Measurements from ENCODE around the gene SLC39A9. TPM values are rescaled to one million over a fixed set of nuclear protein-coding genes. Genes with fewer than 3 reads are reported as not detected.

The SLC39A9 gene
- total and polyA plus RNA-seq, 2 of the 4 experiments (the other 2 are of a cell fraction) = 41.4 to 168 TPM

DNA sequence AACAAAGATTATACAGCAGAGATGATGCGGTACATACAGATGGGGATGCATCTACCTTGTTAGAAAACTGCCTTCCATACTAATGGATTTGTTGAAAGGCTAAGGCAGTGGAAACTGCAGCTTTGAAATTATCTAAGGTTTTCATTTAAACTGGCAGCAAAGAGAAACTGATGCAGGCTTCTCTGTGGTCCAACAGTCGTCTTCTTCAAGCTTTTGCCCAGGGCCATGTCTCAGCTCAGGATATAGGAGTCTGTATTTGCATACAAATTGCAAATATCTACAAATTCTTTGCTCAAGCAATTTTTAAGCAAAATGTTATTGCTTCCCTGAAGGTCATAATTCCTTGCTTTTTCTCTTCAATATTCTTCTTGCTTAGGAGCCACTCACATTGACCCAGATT, 34.1 kb upstream of the SLC39A9 start:
- Histone ChIP-seq H3K36me3 (ENCODE audit: control insufficient read depth, insufficient read depth, low read length) (0 out of 2 replicates have a peak, but pooled peaks cover under 1% of the 10 kb centered on the region), H3K4me2 (ENCODE audit: low read depth, low read length) (no peak overlapping the region), H3K9me1 (ENCODE audit: insufficient read depth, low read length) (no peaks in the 10 kb centered on the region), H3K79me1 (ENCODE audit: low read depth in 1 of 2, low read length in 2 of 2) (no peaks in the 10 kb centered on the region), H3K27me3 (ENCODE audit: control insufficient read depth, insufficient read depth, low read length) (no peaks in the 10 kb centered on the region), H3K14ac (replicated peaks; ENCODE audit: low read depth, low read length) (no peak overlapping the region), H4K91ac (ENCODE audit: insufficient read depth, low read depth, low read length) (no peak overlapping the region), H3K4ac (ENCODE audit: low read depth, low read length) (no peak overlapping the region), H2AK9ac (replicated peaks; ENCODE audit: low read depth, low read length, poor library complexity) (no peak overlapping the region), H3K23ac (ENCODE audit: low read depth, low read length) (no peak overlapping the region), H3K56ac (ENCODE audit: extremely low read depth, insufficient read depth, low read length) (no peak overlapping the region), H3K18ac (ENCODE audit: low read depth, low read length) (no peak overlapping the region), H2BK5ac (ENCODE audit: low read depth, low read length, poor library complexity, severe bottlenecking) (no peak overlapping the region), H2AK5ac (ENCODE audit: low read depth, low read length) (no peak overlapping the region), H3K9me3 (ENCODE audit: control insufficient read depth, insufficient read depth, low read length) (no peaks in the 10 kb centered on the region), H2BK15ac (ENCODE audit: low read depth, low read length) (no peak overlapping the region), H3K9ac (ENCODE audit: low read depth, low read length) (no peak overlapping the region), H4K5ac (ENCODE audit: low read depth, low read length) (no peak overlapping the region), H3K4me1 (ENCODE audit: control insufficient read depth, insufficient read depth, low read length) (no peaks in the 10 kb centered on the region), H4K20me1 (ENCODE audit: insufficient read depth, low read length) (no peaks in the 10 kb centered on the region), H3K27ac (ENCODE audit: insufficient read depth, low read length) (no peak overlapping the region), H2BK20ac (ENCODE audit: low read depth, low read length) (no peak overlapping the region), H3K4me3 (ENCODE audit: insufficient read depth, low read depth, low read length) (no peak overlapping the region), H2BK120ac (ENCODE audit: low read depth, low read length) (no peak overlapping the region), H4K8ac (ENCODE audit: low read depth in 2 of 2, low read length in 2 of 2) (no peak overlapping the region), H2AFZ (replicated peaks; ENCODE audit: low read length, poor library complexity) (no peak overlapping the region)
- no peak for DNase-seq
- BruUV-seq (replicated peaks) = no TSS peak
- ChIA-PET CTCF (interaction anchor here (1.2 kb wide), 1 partner anchor 122 kb away, joined by 3 read pairs; no protein-coding TSS in a partner anchor), POLR2A (ENCODE audit: unreplicated experiment) (no interaction called here)
- no peak for ATAC-seq (ENCODE audit: low read depth)
- no CpG with 5 or more reads among the region's 2 CpGs for WGBS, 2 experiments (ENCODE audit: extremely low coverage in 2 of 2, insufficient read length in 1 of 2)
- dilution Hi-C loops (cut with HindIII; ENCODE audit: low sequenced_read_pairs, unreplicated experiment) = no loop called here
- TF ChIP-seq POLR2A (IDR thresholded peaks at IDR 0.05; ENCODE audit: low read depth, low read length) = no peak
- intact Hi-C loops (cut with micrococcal nuclease) = no loop called here
- in situ Hi-C loops (cut with MboI; ENCODE audit: low sequenced_read_pairs) = no loop called here
